Thymus (tissue), 11 donors: Measurements from ENCODE around the gene CIAO2B. TPM values are rescaled to one million over a fixed set of nuclear protein-coding genes. Genes with fewer than 3 reads are reported as not detected.
A peak's percentile ranks its signal among the peaks of the same experiment; 100 is the strongest.
"Not testable (repeated sequence)": the region's sequence is repeated elsewhere in the genome, so short reads cannot be mapped to it uniquely, and the experiment has no call there.

Source experiments
- DNase-seq, 9 donors: peaks; one replicate each; pipeline ENCODE4 v3.0.0-alpha.2; 2013; ENCODE audit warnings: low spot score in 9 of 9, low read depth in 6 of 9, missing footprints in 1 of 9
- H3K27ac ChIP-seq, 2 donors: one replicate each; pipeline ENCODE4 v1.5.1; 2013; ENCODE audit warnings: control low read depth in 1 of 2, low read depth in 1 of 2, low read length in 1 of 2, mild to moderate bottlenecking in 1 of 2, moderate library complexity in 1 of 2
- H3K27me3 ChIP-seq, 2 donors: one replicate each; pipeline ENCODE4 v1.5.1; 2013; ENCODE audit warnings: low read length in 1 of 2; ENCODE audit not compliant: control insufficient read depth in 2 of 2, insufficient read depth in 1 of 2
- H3K36me3 ChIP-seq, 2 donors: one replicate each; pipeline ENCODE4 v1.5.1; 2013; ENCODE audit warnings: low read length in 1 of 2, mild to moderate bottlenecking in 1 of 2, moderate library complexity in 1 of 2; ENCODE audit not compliant: control insufficient read depth in 2 of 2, insufficient read depth in 2 of 2
- H3K4me1 ChIP-seq, 2 donors: one replicate each; pipeline ENCODE4 v1.5.1; 2013; ENCODE audit warnings: low read length in 2 of 2; ENCODE audit not compliant: control insufficient read depth in 2 of 2, insufficient read depth in 2 of 2
- H3K4me3 ChIP-seq, 2 donors: one replicate each; pipeline ENCODE4 v1.5.1; 2013; ENCODE audit warnings: low read length in 2 of 2, control low read depth in 1 of 2, mild to moderate bottlenecking in 1 of 2
- H3K9me3 ChIP-seq, 2 donors: one replicate each; pipeline ENCODE4 v1.5.1; 2013; ENCODE audit warnings: low read length in 1 of 2, mild to moderate bottlenecking in 1 of 2; ENCODE audit not compliant: control insufficient read depth in 2 of 2, insufficient read depth in 1 of 2
- WGBS: extraction: QIAGEN DNeasy Blood & Tissue Kit; methylation state at CpG from one replicate; pipeline ENCODE4 v1.1.7; 2013; 5-methylcytosine and 5-hydroxymethylcytosine counted together
- polyA plus RNA-seq: library from polyadenylated mRNA; stranded (reverse); fragments of 200-250 nt; gene quantifications from one replicate; pipeline ENCODE4 v1.2.3, GENCODE V29; 2013
- total RNA-seq: library from RNA; stranded (reverse); fragments of 120-200 nt; gene quantifications from one replicate; pipeline ENCODE4 v1.2.4, GENCODE V29; 2013
- donor health status: healthy.

The CIAO2B gene
- total and polyA plus RNA-seq, 2 donors = 118 to 141 TPM

- no peak for DNase-seq
- no peaks in the 10 kb centered on the region for H3K9me3 ChIP-seq
- H3K36me3 ChIP-seq = peaks cover 28 to 30% of the 10 kb centered on the region in 2 donors
- H3K4me1 ChIP-seq = peaks cover 15 to 16% of the 10 kb centered on the region in 2 donors
- no peak overlapping the region for H3K27ac ChIP-seq
- H3K4me3 ChIP-seq = no peak overlapping the region
- WGBS = 95% methylated on average over 6 of the region's 6 CpGs
- H3K27me3 ChIP-seq = no peaks in the 10 kb centered on the region
These were observed 2.3 kb upstream of the CIAO2B start for GRCh38 chr16:66936462-66936861.

- Histone ChIP-seq H3K4me1 (peaks cover 15 to 16% of the 10 kb centered on the region in 2 donors), H3K4me3 (peak within 1 kb of the TSS; percentile 87 to 97), H3K27me3 (no peaks in the 10 kb centered on the region), H3K9me3 (no peaks in the 10 kb centered on the region), H3K36me3 (peaks cover 18 to 23% of the 10 kb centered on the region in 2 donors), H3K27ac (peak within 1 kb of the TSS; percentile 79 to 95)
- 78% methylated on average over 44 of the region's 44 CpGs for WGBS
- no peak for DNase-seq
These were observed 1.3 kb upstream of the CIAO2B start, which contains the start of gene CES2 for GRCh38 chr16:66935314-66936011. Gene CES2, plus strand, starts transcription at chr16:66935516. Its CDS starts 120 bp downstream, at chr16:66935636.

GRCh38 chr16:66934839-66935313 is 674 bp upstream of the CIAO2B start:
- WGBS = 3% methylated on average over 21 of the region's 24 CpGs
- H3K4me1 ChIP-seq = peaks cover 15 to 16% of the 10 kb centered on the region in 2 donors

GRCh38 chr16:66933776-66934137 is 445 bp downstream of the CIAO2B start:
- WGBS = 4% methylated on average over 12 of the region's 12 CpGs
- no peaks in the 10 kb centered on the region for H3K9me3 ChIP-seq
- peak overlapping the region; percentile 79 to 95 for H3K27ac ChIP-seq
- H3K27me3 ChIP-seq = no peaks in the 10 kb centered on the region
- peaks cover 12 to 13% of the 10 kb centered on the region in 2 donors for H3K36me3 ChIP-seq
- peaks cover 15 to 16% of the 10 kb centered on the region in 2 donors for H3K4me1 ChIP-seq
- no peak for DNase-seq
- H3K4me3 ChIP-seq = peak overlapping the region; percentile 87 to 97

More at GRCh38 chr16:66934839-66935313, 674 bp upstream of the CIAO2B start:
- DNase-seq, H3K27me3 ChIP-seq, H3K9me3 ChIP-seq: not testable (repeated sequence)
- Histone ChIP-seq H3K27ac (peak overlapping the region; percentile 79 to 95), H3K4me3 (peak overlapping the region; percentile 87 to 97), H3K36me3 (peaks cover 13 to 20% of the 10 kb centered on the region in 2 donors)

GRCh38 chr16:66932076-66932475 is 2.1 kb downstream of the CIAO2B start:
- WGBS = over 99% methylated on average over 4 of the region's 4 CpGs
- H3K4me3 ChIP-seq = no peak overlapping the region
- no peak overlapping the region for H3K27ac ChIP-seq
- H3K4me1 ChIP-seq = peaks cover 15 to 16% of the 10 kb centered on the region in 2 donors
- H3K27me3 ChIP-seq = peaks cover 2 to 11% of the 10 kb centered on the region in 2 donors
- H3K9me3 ChIP-seq = no peaks in the 10 kb centered on the region
- peaks cover 7 to 9% of the 10 kb centered on the region in 2 donors for H3K36me3 ChIP-seq
- no peak for DNase-seq

- no peak overlapping the region for H3K4me3 ChIP-seq
- peaks cover 15 to 16% of the 10 kb centered on the region in 2 donors for H3K4me1 ChIP-seq
- H3K36me3 ChIP-seq = peaks cover 7 to 9% of the 10 kb centered on the region in 2 donors
- no peaks in the 10 kb centered on the region for H3K9me3 ChIP-seq
- H3K27me3 ChIP-seq = peaks cover 6 to 15% of the 10 kb centered on the region in 2 donors
- H3K27ac ChIP-seq = no peak overlapping the region
- no peak for DNase-seq
- WGBS = 97% methylated on average over 2 of the region's 2 CpGs
These were observed 2.5 kb downstream of the CIAO2B start for GRCh38 chr16:66931665-66932064.

- no peak for DNase-seq
- H3K4me1 ChIP-seq = peaks cover 13% of the 10 kb centered on the region in 2 donors
These were observed 4.0 kb downstream of the CIAO2B start for GRCh38 chr16:66930189-66930588.

GRCh38 chr16:66928702-66929388 is 5.4 kb downstream of the CIAO2B start:
- Histone ChIP-seq H3K27ac (no peak overlapping the region), H3K4me3 (no peak overlapping the region), H3K36me3 (peaks cover 7 to 9% of the 10 kb centered on the region in 2 donors), H3K27me3 (peaks cover 34 to 43% of the 10 kb centered on the region in 2 donors), H3K9me3 (no peaks in the 10 kb centered on the region), H3K4me1 (peaks cover 12 to 14% of the 10 kb centered on the region in 2 donors)
- WGBS = 92% methylated on average over 10 of the region's 10 CpGs
- no peak for DNase-seq

More at GRCh38 chr16:66930189-66930588, 4.0 kb downstream of the CIAO2B start:
- Histone ChIP-seq H3K36me3 (peaks cover 7 to 9% of the 10 kb centered on the region in 2 donors), H3K27me3 (peaks cover 21 to 30% of the 10 kb centered on the region in 2 donors), H3K9me3 (no peaks in the 10 kb centered on the region), H3K27ac (no peak overlapping the region), H3K4me3 (no peak overlapping the region)
- WGBS = 92% methylated on average over 4 of the region's 4 CpGs
